Ovary (tissue), 9 donors: ENCODE results near the gene CLDN11. TPM values are rescaled to one million over a fixed set of nuclear protein-coding genes. Genes with fewer than 3 reads are reported as not detected.

Experiments used
- DNase-seq, 5 donors: peaks; one replicate each; pipeline ENCODE4 v3.0.0-alpha.2; 2019 to 2020
- H3K27ac ChIP-seq, 2 donors: fragments of 200-600 bp; one replicate each; pipeline versions ENCODE4 v1.5.1 to v1.8.0; 2019 to 2022
- H3K27me3 ChIP-seq: fragments of 200-600 bp; one replicate; pipeline ENCODE4 v1.8.0; 2022
- H3K36me3 ChIP-seq: fragments of 200-600 bp; sonication (generic); one replicate; pipeline ENCODE4 v1.5.1; 2019
- H3K4me1 ChIP-seq: one replicate; pipeline ENCODE4 v1.8.1; 2013; ENCODE audit warnings: mild to moderate bottlenecking, moderate library complexity; ENCODE audit not compliant: insufficient read depth
- H3K4me3 ChIP-seq: fragments of 200-600 bp; sonication (generic); one replicate; pipeline ENCODE4 v1.5.1; 2017
- H3K9me3 ChIP-seq, 2 donors: fragments of 200-600 bp in 1 of 2; sonication (generic) in 1 of 2; one replicate each; pipeline versions ENCODE4 v1.5.1 to v1.8.1; 2013 to 2019; ENCODE audit warnings: mild to moderate bottlenecking in 1 of 2, moderate library complexity in 1 of 2
- EP300 ChIP-seq: sonication (generic); formaldehyde crosslinking; IDR thresholded peaks from one replicate; pipeline ENCODE4 v1.6.1; 2017; ENCODE audit warnings: antibody characterized with exemption
- POLR2A ChIP-seq: fragments of 450-650 bp; IDR thresholded peaks from one replicate; pipeline ENCODE4 v1.6.1; 2017; ENCODE audit warnings: antibody characterized with exemption, mild to moderate bottlenecking, moderate library complexity
- WGBS, 3 donors: extraction: QIAGEN DNeasy Blood & Tissue Kit in 1 of 3; methylation state at CpG; one replicate each; pipeline versions ENCODE4 v1.1.5 to v1.1.7; 2013 to 2017; 5-methylcytosine and 5-hydroxymethylcytosine counted together
- intact Hi-C, 4 donors: fragments of 100-400 bp; cut with DNase I; formaldehyde crosslinking; loops; one replicate each; pipeline versions ENCODE4 v1.11.0 to v1.15.1; 2022 to 2023
- polyA plus RNA-seq, 2 donors: library from polyadenylated mRNA; stranded (reverse); fragments of 200-250 nt in 1 of 2; fragments of 350-450 nt in 1 of 2; fragmentation: Illumina TruSeq in 1 of 2; extraction: RNeasy Lipid Tissue Mini Kit (QIAGEN cat#74804) in 1 of 2; gene quantifications; one replicate each; pipeline ENCODE4 v1.2.3, GENCODE V29; 2013 to 2014
- total RNA-seq, 7 donors: library from RNA; depleted of rRNA in 2 of 7; stranded (reverse); fragments of >200 nt in 2 of 7; fragmentation: NEBNext Ultra II Directional in 3 of 7; extraction: Animal tissue kit (Norgen Biotek cat#: 25700) in 3 of 7; gene quantifications; one replicate each; pipeline versions ENCODE4 v1.1.0 to v1.2.4, GENCODE V29; 2016 to 2023
- TF ChIP-seq, protein P1 (sequence below), 3 donors: fragments of 450-650 bp in 2 of 3; fragments of 200-600 bp in 1 of 3; IDR thresholded peaks; one replicate each; pipeline versions ENCODE4 v1.5.1 to v1.8.0; 2016 to 2022; ENCODE audit warnings: antibody characterized with exemption in 3 of 3, mild to moderate bottlenecking in 1 of 3
- donor health status: DM: no; HTN: no; CAD: no; lungs with moderate emphysema.
- donor health status: DM: no; HTN: no; CAD: no.
- donor health status: Bipolar disorder and iron deficiency.
- donor health status: DM: yes; HTN: yes; CAD: no.
- donor health status: DM: no; HTN: no; CAD: no.
- donor health status: DM: yes; HTN: yes; CAD: no.

The CLDN11 gene
- total and polyA plus RNA-seq, 9 donors: 75.1 to 254 (median 117) TPM

DNA sequence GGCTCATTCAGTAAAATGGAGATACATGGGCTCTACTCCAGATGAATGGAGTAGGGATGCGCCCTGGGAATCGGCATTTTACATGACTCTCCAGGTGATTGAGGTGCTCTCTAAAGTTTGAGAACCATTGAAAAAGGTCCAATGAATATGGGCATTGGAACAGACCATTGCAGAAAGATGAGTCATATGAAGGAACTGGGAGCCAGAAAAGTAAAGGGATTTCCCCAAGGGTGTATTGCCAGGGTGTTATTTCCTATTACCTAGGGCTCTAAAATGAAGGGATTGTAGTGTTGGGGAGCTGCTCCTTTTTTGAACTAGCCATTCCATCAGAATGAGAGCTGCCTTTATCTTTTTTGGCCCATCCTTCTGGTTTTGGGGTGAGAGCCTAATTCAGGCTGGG lies 21.7 kb downstream of the CLDN11 start:
- H3K36me3 ChIP-seq: no peaks in the 10 kb centered on the region
- intact Hi-C loops: no loop called here
- no peaks in the 10 kb centered on the region for H3K9me3 ChIP-seq
- H3K4me3 ChIP-seq: no peak overlapping the region
- WGBS, 3 donors: 95 to 98% (median 98%) methylated on average over 2 of the region's 2 CpGs
- DNase-seq: no peak
- TF ChIP-seq EP300 (no peak), POLR2A (no peak)
- TF ChIP-seq, protein P1, sequence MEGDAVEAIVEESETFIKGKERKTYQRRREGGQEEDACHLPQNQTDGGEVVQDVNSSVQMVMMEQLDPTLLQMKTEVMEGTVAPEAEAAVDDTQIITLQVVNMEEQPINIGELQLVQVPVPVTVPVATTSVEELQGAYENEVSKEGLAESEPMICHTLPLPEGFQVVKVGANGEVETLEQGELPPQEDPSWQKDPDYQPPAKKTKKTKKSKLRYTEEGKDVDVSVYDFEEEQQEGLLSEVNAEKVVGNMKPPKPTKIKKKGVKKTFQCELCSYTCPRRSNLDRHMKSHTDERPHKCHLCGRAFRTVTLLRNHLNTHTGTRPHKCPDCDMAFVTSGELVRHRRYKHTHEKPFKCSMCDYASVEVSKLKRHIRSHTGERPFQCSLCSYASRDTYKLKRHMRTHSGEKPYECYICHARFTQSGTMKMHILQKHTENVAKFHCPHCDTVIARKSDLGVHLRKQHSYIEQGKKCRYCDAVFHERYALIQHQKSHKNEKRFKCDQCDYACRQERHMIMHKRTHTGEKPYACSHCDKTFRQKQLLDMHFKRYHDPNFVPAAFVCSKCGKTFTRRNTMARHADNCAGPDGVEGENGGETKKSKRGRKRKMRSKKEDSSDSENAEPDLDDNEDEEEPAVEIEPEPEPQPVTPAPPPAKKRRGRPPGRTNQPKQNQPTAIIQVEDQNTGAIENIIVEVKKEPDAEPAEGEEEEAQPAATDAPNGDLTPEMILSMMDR (IDR thresholded peaks at IDR 0.05): no peak
- no peak overlapping the region for H3K27ac ChIP-seq
- no peaks in the 10 kb centered on the region for H3K27me3 ChIP-seq
- H3K4me1 ChIP-seq: peaks cover 2% of the 10 kb centered on the region

DNA sequence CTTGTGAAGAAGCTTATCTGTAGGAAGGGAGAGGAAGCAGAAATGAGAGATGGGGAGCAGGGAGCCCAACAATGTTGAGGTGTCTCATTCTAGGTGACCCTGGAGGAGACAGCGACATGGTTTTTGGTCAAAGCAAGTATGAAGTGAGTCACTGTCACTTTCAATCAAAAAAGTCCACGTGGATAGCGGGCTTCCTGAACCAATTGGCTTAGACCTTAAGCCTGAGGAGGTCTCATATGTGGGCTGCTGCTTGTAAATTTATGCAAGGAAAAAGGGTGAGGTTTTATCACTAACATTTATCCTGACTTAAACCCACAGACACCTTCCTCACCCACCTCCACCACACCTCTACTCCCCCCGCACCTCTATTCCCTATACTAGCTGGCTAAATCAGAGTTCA lies 22.7 kb downstream of the CLDN11 start:
- intact Hi-C loops: no loop called here
- TF ChIP-seq, protein P1 (IDR thresholded peaks at IDR 0.05): no peak
- no peak for TF ChIP-seq EP300
- no peak for TF ChIP-seq POLR2A
- no peak overlapping the region for H3K4me3 ChIP-seq
- no peaks in the 10 kb centered on the region for H3K27me3 ChIP-seq
- no peaks in the 10 kb centered on the region for H3K9me3 ChIP-seq
- WGBS, 3 donors: 95 to 98% (median 96%) methylated on average over 4 of the region's 4 CpGs
- DNase-seq: no peak
- H3K27ac ChIP-seq: no peak overlapping the region
- H3K4me1 ChIP-seq: peaks cover 2% of the 10 kb centered on the region
- no peaks in the 10 kb centered on the region for H3K36me3 ChIP-seq

DNA sequence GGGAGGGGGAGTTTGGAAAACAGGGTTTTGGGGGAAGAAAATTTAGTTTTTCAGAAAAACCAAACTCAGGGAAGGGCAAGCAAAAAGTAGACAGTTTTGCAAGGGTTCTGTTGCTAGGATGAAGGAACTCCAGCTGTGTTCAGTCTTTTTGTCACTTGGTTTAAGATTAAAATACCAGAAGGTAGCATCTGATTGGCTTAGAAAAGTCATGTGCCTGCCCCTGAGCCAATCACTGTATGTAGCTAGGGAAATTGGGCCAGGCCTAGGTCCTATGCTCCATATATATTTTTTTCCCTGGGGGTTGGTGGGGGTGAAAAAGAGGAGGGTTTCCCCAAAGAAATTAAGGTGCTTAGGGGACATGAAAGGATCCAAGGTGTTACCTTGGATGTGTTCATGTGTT lies 24.3 kb downstream of the CLDN11 start:
- Histone ChIP-seq H3K4me3 (no peak overlapping the region), H3K9me3 (no peaks in the 10 kb centered on the region), H3K4me1 (peaks cover 2% of the 10 kb centered on the region), H3K27ac (no peak overlapping the region), H3K36me3 (no peaks in the 10 kb centered on the region), H3K27me3 (no peaks in the 10 kb centered on the region)
- TF ChIP-seq EP300 (no peak), POLR2A (no peak)
- TF ChIP-seq, protein P1 (IDR thresholded peaks at IDR 0.05): no peak
- intact Hi-C loops: no loop called here
- DNase-seq: no peak

DNA sequence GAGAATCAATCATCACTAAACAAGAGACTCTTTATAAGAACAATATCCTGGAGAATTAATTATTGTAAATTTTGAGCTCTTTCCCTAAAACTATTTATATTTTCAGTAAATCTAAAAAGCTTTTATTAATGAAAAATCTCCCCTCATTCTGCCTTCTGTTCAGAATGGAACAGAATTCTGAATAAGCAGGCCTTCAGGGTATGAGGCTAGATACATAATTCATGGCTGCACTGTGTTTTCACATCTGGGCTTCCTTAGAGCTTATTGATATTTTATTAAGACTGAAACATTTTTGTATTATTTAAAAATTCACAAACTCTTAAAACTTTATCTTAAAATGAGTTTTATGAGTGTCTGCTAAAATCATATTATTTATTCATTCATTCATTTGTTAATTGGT lies 24.8 kb downstream of the CLDN11 start:
- Histone ChIP-seq H3K36me3 (no peaks in the 10 kb centered on the region), H3K4me1 (peaks cover 4% of the 10 kb centered on the region)
- intact Hi-C loops: no loop called here

More for the DNA sequence above, 24.8 kb downstream of the CLDN11 start:
- Histone ChIP-seq H3K4me3 (no peak overlapping the region), H3K27me3 (no peaks in the 10 kb centered on the region), H3K9me3 (no peaks in the 10 kb centered on the region), H3K27ac (no peak overlapping the region)
- no peak for DNase-seq
- TF ChIP-seq, protein P1 (IDR thresholded peaks at IDR 0.05): no peak
